Neural progenitor cell (in vitro differentiated cells): ENCODE measurements around the gene SEBOX. TPM values are rescaled to one million over a fixed set of nuclear protein-coding genes. Genes with fewer than 3 reads are reported as not detected.

Source experiments
- DNase-seq: peaks from one replicate; pipeline ENCODE4 v3.0.0-alpha.2; 2016; ENCODE audit warnings: low spot score
- H2AFZ ChIP-seq: fragments of 200-600 bp; sonication (generic); replicated peaks from 2 replicates; pipeline ENCODE4 v1.6.1; 2016; ENCODE audit warnings: antibody characterized with exemption
- H3F3A ChIP-seq: fragments of 200-600 bp; sonication (generic); 2 replicates; pipeline ENCODE4 v1.6.1; 2016; ENCODE audit warnings: antibody characterized with exemption, low read depth
- H3K27ac ChIP-seq: fragments of 200-600 bp; sonication (generic); 2 replicates; pipeline ENCODE4 v1.5.1; 2016; ENCODE audit warnings: mild to moderate bottlenecking
- H3K27me3 ChIP-seq: fragments of 200-600 bp; sonication (generic); 2 replicates; pipeline ENCODE4 v1.6.1; 2016; ENCODE audit warnings: mild to moderate bottlenecking, moderate library complexity
- H3K36me3 ChIP-seq: fragments of 200-600 bp; sonication (generic); 2 replicates; pipeline ENCODE4 v1.5.1; 2016
- H3K4me1 ChIP-seq: fragments of 200-600 bp; sonication (generic); 2 replicates; pipeline ENCODE4 v1.6.1; 2016; ENCODE audit warnings: mixed run types
- H3K4me2 ChIP-seq: fragments of 200-600 bp; sonication (generic); 2 replicates; pipeline ENCODE4 v1.6.1; 2016
- H3K4me3 ChIP-seq: fragments of 200-600 bp; sonication (generic); 2 replicates; pipeline ENCODE4 v1.5.1; 2016
- H3K79me2 ChIP-seq: fragments of 200-600 bp; sonication (generic); 2 replicates; pipeline ENCODE4 v1.6.1; 2016; ENCODE audit warnings: low read depth
- H3K9ac ChIP-seq: fragments of 200-600 bp; sonication (generic); 2 replicates; pipeline ENCODE4 v1.6.1; 2016
- H3K9me3 ChIP-seq: fragments of 200-600 bp; sonication (generic); 2 replicates; pipeline ENCODE4 v1.5.1; 2016; ENCODE audit warnings: low read depth
- H4K20me1 ChIP-seq: fragments of 200-600 bp; sonication (generic); 2 replicates; pipeline ENCODE4 v1.6.1; 2016; ENCODE audit warnings: low read depth
- H3K27ac Mint-ChIP-seq: 3 replicates; pipeline ENCODE4 v1.8.0; 2021; ENCODE audit warnings: mixed read lengths
- H3K27me3 Mint-ChIP-seq: 2 replicates; pipeline ENCODE4 v1.8.0; 2022; ENCODE audit warnings: low read depth, mild to moderate bottlenecking, inconsistent platforms, moderate library complexity, mixed read lengths; ENCODE audit not compliant: insufficient read depth
- H3K36me3 Mint-ChIP-seq: 3 replicates; pipeline ENCODE4 v1.8.0; 2021; ENCODE audit warnings: mixed read lengths
- H3K4me1 Mint-ChIP-seq: 3 replicates; pipeline ENCODE4 v1.8.0; 2021; ENCODE audit warnings: mixed read lengths
- H3K4me3 Mint-ChIP-seq: 3 replicates; pipeline ENCODE4 v1.8.0; 2021; ENCODE audit warnings: mild to moderate bottlenecking, moderate library complexity, mixed read lengths
- H3K9me3 Mint-ChIP-seq: 3 replicates; pipeline ENCODE4 v1.8.0; 2020; ENCODE audit warnings: mixed read lengths
- CTCF ChIP-seq: fragments of 200-600 bp; sonication (generic); IDR thresholded peaks from 2 replicates; pipeline ENCODE4 v1.5.1; 2017; ENCODE audit warnings: antibody characterized with exemption, mild to moderate bottlenecking
- EZH2 ChIP-seq: fragments of 200-600 bp; sonication (generic); IDR thresholded peaks from 2 replicates; pipeline ENCODE4 v1.6.1; 2017; ENCODE audit warnings: antibody characterized with exemption, mild to moderate bottlenecking, moderate library complexity
- EZH2phosphoT487 ChIP-seq: fragments of 200-600 bp; sonication (generic); IDR thresholded peaks from 2 replicates; pipeline ENCODE4 v1.6.1; 2017; ENCODE audit warnings: antibody characterized with exemption
- total RNA-seq: library from RNA; depleted of rRNA; stranded (reverse); fragments of >200 nt; gene quantifications from 2 replicates; pipeline ENCODE4 v1.2.3, GENCODE V29; 2015; ENCODE audit warnings: low replicate concordance

SEBOX gene
- total RNA-seq, 1 donor from 2014 or later, result not detected

- Histone ChIP-seq H2AFZ (no peak overlapping the region), H3K9me3 (no peaks in the 10 kb centered on the region), H3K79me2 (no peaks in the 10 kb centered on the region), H3F3A (peaks cover 39% of the 10 kb centered on the region), H3K4me2 (peak overlapping the region; percentile 96), H3K4me1 (peaks cover 13% of the 10 kb centered on the region), H3K27me3 (peaks cover 39% of the 10 kb centered on the region), H3K36me3 (no peaks in the 10 kb centered on the region), H3K9ac (no peak overlapping the region), H3K27ac (no peak overlapping the region), H3K4me3 (peak overlapping the region; percentile 66), H4K20me1 (peaks cover 37% of the 10 kb centered on the region)
- DNase-seq, result no peak
- Mint-ChIP-seq H3K36me3 (peaks cover 8% of the 10 kb centered on the region), H3K4me1 (peaks cover 32% of the 10 kb centered on the region), H3K27me3 (peaks cover 7% of the 10 kb centered on the region), H3K27ac (peak overlapping the region; percentile 47), H3K4me3 (peak overlapping the region; percentile 92), H3K9me3 (no peaks in the 10 kb centered on the region)
- TF ChIP-seq EZH2, result no peak
- no peak for TF ChIP-seq CTCF
- TF ChIP-seq EZH2phosphoT487, result no peak
Measured at GRCh38 chr17:28370744-28371103, 5.7 kb upstream of the SEBOX start.

GRCh38 chr17:28370035-28370743, 5.2 kb upstream of the SEBOX start, which contains the start of gene VTN:
Gene VTN, minus strand, starts transcription at chr17:28370307. Its CDS starts 104 bp downstream, at chr17:28370203.
- H3K27me3 ChIP-seq, result peaks cover 34% of the 10 kb centered on the region
- H3K27me3 Mint-ChIP-seq, result peaks cover 7% of the 10 kb centered on the region
- H3K27ac ChIP-seq, result peak within 1 kb of the TSS; percentile 43
- peaks cover 32% of the 10 kb centered on the region for H3K4me1 Mint-ChIP-seq
- H3K9me3 ChIP-seq, result no peaks in the 10 kb centered on the region
- peaks cover 8% of the 10 kb centered on the region for H3K36me3 Mint-ChIP-seq
- peaks cover 37% of the 10 kb centered on the region for H4K20me1 ChIP-seq
- peak within 1 kb of the TSS; percentile 66 for H3K4me3 ChIP-seq
- peak; percentile 84 for DNase-seq
- H3K4me2 ChIP-seq, result peak within 1 kb of the TSS; percentile 96
- TF ChIP-seq EZH2 (no peak), CTCF (peak; percentile 24), EZH2phosphoT487 (no peak)
- H2AFZ ChIP-seq, result no peak within 1 kb of the TSS
- peaks cover 39% of the 10 kb centered on the region for H3F3A ChIP-seq
- H3K9ac ChIP-seq, result no peak within 1 kb of the TSS
- peaks cover 13% of the 10 kb centered on the region for H3K4me1 ChIP-seq
- H3K4me3 Mint-ChIP-seq, result peak within 1 kb of the TSS; percentile 92
- no peaks in the 10 kb centered on the region for H3K9me3 Mint-ChIP-seq
- H3K27ac Mint-ChIP-seq, result peak within 1 kb of the TSS; percentile 76
- H3K79me2 ChIP-seq, result no peaks in the 10 kb centered on the region
- no peaks in the 10 kb centered on the region for H3K36me3 ChIP-seq

GRCh38 chr17:28369684-28370034, 4.7 kb upstream of the SEBOX start:
- no peaks in the 10 kb centered on the region for H3K36me3 ChIP-seq
- H3K4me2 ChIP-seq, result peak overlapping the region; percentile 96
- no peak overlapping the region for H3K4me3 ChIP-seq
- TF ChIP-seq EZH2 (no peak), EZH2phosphoT487 (no peak), CTCF (no peak)
- no peaks in the 10 kb centered on the region for H3K9me3 ChIP-seq
- H2AFZ ChIP-seq, result no peak overlapping the region
- peak overlapping the region; percentile 47 for H3K27ac Mint-ChIP-seq
- peaks cover 33% of the 10 kb centered on the region for H4K20me1 ChIP-seq
- peak overlapping the region; percentile 92 for H3K4me3 Mint-ChIP-seq
- H3K9me3 Mint-ChIP-seq, result no peaks in the 10 kb centered on the region
- no peak for DNase-seq
- no peak overlapping the region for H3K27ac ChIP-seq
- peaks cover 6% of the 10 kb centered on the region for H3K36me3 Mint-ChIP-seq
- H3K27me3 Mint-ChIP-seq, result peaks cover 7% of the 10 kb centered on the region
- peaks cover 39% of the 10 kb centered on the region for H3F3A ChIP-seq
- no peaks in the 10 kb centered on the region for H3K79me2 ChIP-seq
- H3K9ac ChIP-seq, result no peak overlapping the region
- peaks cover 13% of the 10 kb centered on the region for H3K4me1 ChIP-seq
- H3K4me1 Mint-ChIP-seq, result peaks cover 30% of the 10 kb centered on the region
- H3K27me3 ChIP-seq, result peaks cover 30% of the 10 kb centered on the region
